Lung microvascular endothelial cell (primary cell): ENCODE data around the gene MAVS. TPM values are rescaled to one million over a fixed set of nuclear protein-coding genes. Genes with fewer than 3 reads are reported as not detected.
"Not testable (repeated sequence)": the region's sequence is repeated elsewhere in the genome, so short reads cannot be mapped to it uniquely, and the experiment has no call there.

ENCODE experiments used
- DNase-seq, 2 donors: peaks; one replicate each; pipeline versions ENCODE4 v3.0.0 to v3.0.0-alpha.2; 2010; ENCODE audit warnings: low read depth in 2 of 2
- total RNA-seq: library from RNA; depleted of rRNA; stranded (reverse); fragments of >200 nt; gene quantifications from 2 replicates; pipeline ENCODE4 v1.2.1, GENCODE V29; 2014

Gene MAVS
- total RNA-seq, 1 donor from 2014 or later: 15.9 TPM

GRCh38 chr20:3814928-3815495, 31.6 kb upstream of the MAVS start:
- DNase-seq: no peak

GRCh38 chr20:3815703-3816315, 30.8 kb upstream of the MAVS start:
- DNase-seq: no peak

- DNase-seq: peak; percentile 86 to 87
These were observed 28.2 kb upstream of the MAVS start for GRCh38 chr20:3818155-3819151.

GRCh38 chr20:3819411-3820047, 27.1 kb upstream of the MAVS start:
- DNase-seq: no peak

GRCh38 chr20:3820048-3820900, 26.4 kb upstream of the MAVS start, which contains the start of gene AP5S1:
Gene AP5S1 (plus strand): TSS chr20:3820547. CDS start chr20:3822118, 1,571 bp downstream.
- DNase-seq: peak; percentile 97 to 98

- DNase-seq: no peak
These were observed 25.5 kb upstream of the MAVS start for GRCh38 chr20:3820901-3821727.

GRCh38 chr20:3821996-3822395, 24.6 kb upstream of the MAVS start:
- DNase-seq: no peak

- no peak for DNase-seq
These were observed 22.8 kb upstream of the MAVS start for GRCh38 chr20:3823881-3824280.

- DNase-seq: no peak
These were observed 21.1 kb upstream of the MAVS start for GRCh38 chr20:3825526-3825925.

- no peak for DNase-seq
These were observed 20.2 kb upstream of the MAVS start for GRCh38 chr20:3826420-3826819.

- no peak for DNase-seq
These were observed 17.8 kb upstream of the MAVS start for GRCh38 chr20:3828798-3829197.

- DNase-seq: not testable (repeated sequence)
These were observed 16.7 kb upstream of the MAVS start for GRCh38 chr20:3829891-3830290.

- no peak for DNase-seq
These were observed 10.5 kb upstream of the MAVS start for GRCh38 chr20:3836132-3836531.

GRCh38 chr20:3839328-3839727, 7.3 kb upstream of the MAVS start:
- DNase-seq: peak in 1 of 2 donors; percentile 75

GRCh38 chr20:3840201-3840600, 6.4 kb upstream of the MAVS start:
- not testable (repeated sequence) for DNase-seq

GRCh38 chr20:3842348-3842930, 4.2 kb upstream of the MAVS start:
- DNase-seq: no peak

GRCh38 chr20:3843490-3843889, 3.1 kb upstream of the MAVS start:
- peak in 1 of 2 donors; percentile 55 for DNase-seq

- not testable (repeated sequence) for DNase-seq
These were observed 2.5 kb upstream of the MAVS start for GRCh38 chr20:3843990-3844619.

- peak in 1 of 2 donors; percentile 30 for DNase-seq
These were observed 275 bp upstream of the MAVS start for GRCh38 chr20:3846378-3846739.
